NCI-H510A treated with DMSO at 0.1 percent for 48 hours (cell line): ENCODE measurements around the gene KIAA0586.
A peak's percentile ranks its signal among the peaks of the same experiment; 100 is the strongest.
"Not testable (repeated sequence)": the region's sequence is repeated elsewhere in the genome, so short reads cannot be mapped to it uniquely, and the experiment has no call there.

Source experiments
- DNase-seq: peaks from one replicate; lab custom pipeline; 2025; lab: John Stamatoyannopoulos, UW

The KIAA0586 gene

GRCh38 chr14:58427281-58428117, at the start of gene KIAA0586, which contains the start of gene TIMM9:
Gene KIAA0586 (plus strand): TSS chr14:58427719. CDS start chr14:58428265, 546 bp downstream.
Gene TIMM9 (minus strand): TSS chr14:58427531. CDS start chr14:58411945, 15,586 bp downstream.
- DNase-seq: peak; percentile 93

- DNase-seq: no peak
These were observed 36.7 kb upstream of the KIAA0586 start for GRCh38 chr14:58390830-58391229.

DNA sequence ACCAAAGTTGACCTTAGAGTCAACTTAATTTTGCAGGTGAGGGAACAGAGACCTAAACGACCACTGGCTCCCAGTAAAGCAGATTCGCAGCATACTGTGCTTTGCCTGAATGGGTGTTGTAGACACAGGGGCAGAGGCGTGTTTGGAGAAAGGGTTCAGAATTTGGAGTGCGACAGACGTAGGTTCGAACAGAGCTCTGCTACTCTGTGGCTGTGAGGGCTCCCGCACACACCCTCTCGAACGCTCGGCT, 32.0 kb upstream of the KIAA0586 start:
- DNase-seq: no peak

GRCh38 chr14:58395812-58396788, 31.4 kb upstream of the KIAA0586 start, which contains the start of gene TOMM20L:
Gene TOMM20L (plus strand): TSS chr14:58395930. CDS start chr14:58395958, 28 bp downstream.
- peak; percentile 56 for DNase-seq

- no peak for DNase-seq
These were observed 30.4 kb upstream of the KIAA0586 start for GRCh38 chr14:58397156-58397555.

- DNase-seq: no peak
These were observed 29.0 kb upstream of the KIAA0586 start for GRCh38 chr14:58398495-58398894.

DNA sequence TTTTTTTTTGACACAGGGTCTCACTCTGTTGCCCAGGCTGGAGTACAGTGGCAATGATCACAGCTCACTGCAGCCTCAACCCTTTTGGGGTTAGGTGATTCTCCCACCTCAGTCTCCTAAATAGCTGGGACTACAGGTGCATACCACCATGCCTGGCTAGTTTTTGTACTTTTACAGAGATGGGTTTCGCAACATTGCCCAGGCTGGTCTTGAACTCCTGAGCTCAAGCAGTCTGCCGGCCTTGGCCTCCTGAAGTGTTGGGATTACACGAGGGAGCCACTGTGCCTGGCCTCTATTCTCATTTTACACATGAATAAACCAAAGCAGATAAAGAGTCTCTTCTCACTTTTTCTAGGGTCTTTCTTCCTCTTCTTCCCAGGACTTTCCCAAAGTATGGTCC, 28.6 kb upstream of the KIAA0586 start:
- no peak for DNase-seq

GRCh38 chr14:58401587-58401986, 25.9 kb upstream of the KIAA0586 start:
- no peak for DNase-seq

- no peak for DNase-seq
These were observed 18.8 kb upstream of the KIAA0586 start for GRCh38 chr14:58408681-58409215.

DNA sequence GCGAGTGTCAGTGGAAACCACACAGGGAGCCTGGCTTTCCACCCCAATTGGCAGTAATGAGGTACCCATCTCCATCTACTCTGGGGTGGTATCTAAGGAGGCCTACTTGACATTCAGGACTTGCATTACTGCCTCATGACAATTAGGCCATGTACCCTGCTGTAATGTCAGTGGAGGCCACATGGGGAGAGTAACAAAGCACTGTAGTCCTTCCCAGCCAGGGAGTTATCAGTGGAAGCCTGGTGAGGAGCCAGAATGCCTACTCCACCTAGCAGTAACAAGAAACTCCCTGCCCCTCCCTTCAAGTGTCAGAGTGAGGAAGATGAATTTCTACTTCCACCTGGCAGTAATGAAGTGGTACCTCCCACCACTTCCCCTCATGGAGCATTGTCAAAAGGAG, 12.7 kb upstream of the KIAA0586 start:
- DNase-seq: no peak

DNA sequence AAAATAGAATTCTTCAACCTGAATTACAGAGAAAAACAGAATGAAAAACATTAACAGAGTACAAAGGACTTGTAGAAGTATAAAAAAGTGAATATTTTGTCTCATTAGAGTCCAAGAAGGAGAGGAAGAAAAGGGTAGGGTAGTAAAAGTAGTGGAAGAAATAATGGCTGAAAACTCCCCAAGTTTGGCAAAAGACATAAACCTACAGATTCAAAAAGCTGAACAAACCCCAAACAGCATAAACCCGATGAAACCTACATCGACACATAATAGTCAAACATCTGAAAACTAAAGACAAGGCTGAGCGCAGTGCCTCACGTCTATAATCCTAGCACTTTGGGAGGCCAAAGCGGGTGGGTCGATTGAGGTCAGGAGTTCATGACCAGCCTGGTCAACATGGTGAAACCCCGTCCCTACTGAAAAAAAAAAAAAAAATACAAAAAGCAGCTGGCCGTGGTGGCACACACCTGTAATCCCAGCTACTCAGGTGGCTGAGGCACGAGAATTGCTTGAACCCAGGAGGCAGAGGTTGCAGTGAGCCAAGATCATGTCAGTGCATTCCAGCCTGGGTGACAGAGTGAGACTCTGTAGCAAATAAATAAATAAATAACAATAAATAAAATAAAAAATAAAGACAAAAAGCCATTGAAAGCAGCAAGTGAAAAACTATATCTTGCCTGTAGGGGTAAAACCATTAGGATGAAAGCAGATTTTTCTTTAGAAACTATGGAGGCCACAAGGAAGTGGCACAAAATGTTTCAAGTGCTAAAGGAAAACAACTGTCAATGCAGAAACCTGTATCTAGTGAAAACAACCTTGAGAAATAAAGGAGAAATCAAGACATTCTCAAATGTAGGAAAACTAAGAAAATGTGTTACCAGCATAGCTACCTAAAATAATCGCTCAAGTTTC, 11.6 kb upstream of the KIAA0586 start:
- no peak for DNase-seq

- not testable (repeated sequence) for DNase-seq
These were observed 10.6 kb upstream of the KIAA0586 start for GRCh38 chr14:58416934-58417333.

- peak; percentile 73 for DNase-seq
These were observed 744 bp upstream of the KIAA0586 start for GRCh38 chr14:58426670-58427280.

GRCh38 chr14:58428118-58428683, 682 bp downstream of the KIAA0586 start:
- peak; percentile 66 for DNase-seq

DNA sequence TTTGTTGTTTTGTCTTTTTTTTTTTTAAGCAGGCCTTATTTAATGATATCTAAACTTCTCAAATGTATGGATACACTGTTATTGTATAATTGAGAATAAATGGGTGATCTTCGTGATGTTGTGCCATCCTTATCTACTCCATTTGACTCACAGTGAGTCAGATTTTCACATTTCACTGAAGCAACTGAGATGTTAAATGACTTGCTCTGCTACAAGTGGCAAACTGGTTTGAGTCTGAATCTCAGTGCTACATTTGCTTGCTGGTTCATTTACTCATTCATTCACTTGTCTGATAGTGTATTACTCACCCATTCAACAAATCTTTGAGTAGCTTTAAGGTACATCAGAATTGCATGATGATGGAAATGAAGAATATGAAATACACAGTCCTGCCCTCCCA, 2.6 kb downstream of the KIAA0586 start:
- no peak for DNase-seq

- DNase-seq: no peak
These were observed 12.0 kb downstream of the KIAA0586 start for GRCh38 chr14:58439476-58439875.

GRCh38 chr14:58444627-58445026, 17.1 kb downstream of the KIAA0586 start:
- no peak for DNase-seq

- DNase-seq: no peak
These were observed 28.2 kb downstream of the KIAA0586 start for GRCh38 chr14:58455593-58456265.

DNA sequence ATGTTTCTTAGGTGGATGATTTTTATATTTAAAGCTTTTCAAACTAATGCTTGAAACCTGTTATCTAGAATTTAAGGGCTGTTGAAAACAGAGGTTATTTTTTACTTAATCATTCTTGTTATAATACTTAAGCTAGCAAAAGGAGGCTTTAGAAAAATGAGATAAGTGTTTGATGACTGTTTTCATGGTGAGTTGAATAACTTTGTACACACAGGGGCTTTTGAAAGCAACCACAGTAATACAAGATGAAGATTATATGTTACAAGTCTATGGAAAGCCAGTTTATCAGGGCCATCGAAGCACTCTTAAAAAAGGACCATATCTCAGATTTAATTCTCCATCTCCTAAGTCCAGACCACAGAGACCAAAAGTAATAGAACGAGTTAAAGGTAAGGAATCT, 33.3 kb downstream of the KIAA0586 start:
- DNase-seq: no peak

- no peak for DNase-seq
These were observed 35.6 kb downstream of the KIAA0586 start for GRCh38 chr14:58463147-58463546.
